HG02943 (cell line): ENCODE data around the gene ZNF470.
A peak's percentile ranks its signal among the peaks of the same experiment; 100 is the strongest.

ENCODE experiments used
- ATAC-seq: cut with Tn5 transposase; IDR thresholded peaks from one replicate; pipeline ENCODE4 v1.9.1; 2021; ENCODE audit warnings: mild to moderate bottlenecking, low read depth, moderate library complexity; ENCODE audit not compliant: unreplicated experiment

The ZNF470 gene

GRCh38 chr19:56567274-56568120 lies at the start of gene ZNF470:
TSS of gene ZNF470 (plus strand) at chr19:56567468. CDS start at chr19:56570312, 2,844 bp downstream.
- peak; percentile 97 for ATAC-seq

- ATAC-seq, result no peak
Observed at GRCh38 chr19:56525214-56525860, 41.9 kb upstream of the ZNF470 start.

GRCh38 chr19:56537442-56537841 lies 29.8 kb upstream of the ZNF470 start:
- ATAC-seq, result no peak

- ATAC-seq, result no peak
Observed at GRCh38 chr19:56538254-56538760, 29.0 kb upstream of the ZNF470 start.

GRCh38 chr19:56538761-56539263 lies 28.5 kb upstream of the ZNF470 start, which contains the start of gene ZFP28:
TSS of gene ZFP28 (plus strand) at chr19:56538948. CDS start at chr19:56539019, 71 bp downstream.
- ATAC-seq, result no peak

GRCh38 chr19:56543776-56544175 lies 23.5 kb upstream of the ZNF470 start:
- no peak for ATAC-seq

GRCh38 chr19:56547535-56547934 lies 19.7 kb upstream of the ZNF470 start:
- no peak for ATAC-seq

- no peak for ATAC-seq
Observed at GRCh38 chr19:56554272-56554869, 12.9 kb upstream of the ZNF470 start.

GRCh38 chr19:56562766-56563165 lies 4.5 kb upstream of the ZNF470 start:
- no peak for ATAC-seq

- peak; percentile 20 for ATAC-seq
Observed at GRCh38 chr19:56566904-56567273, 379 bp upstream of the ZNF470 start.

GRCh38 chr19:56572589-56572988 lies 5.3 kb downstream of the ZNF470 start:
- ATAC-seq, result no peak

GRCh38 chr19:56573914-56574313 lies 6.6 kb downstream of the ZNF470 start:
- ATAC-seq, result no peak

GRCh38 chr19:56577719-56578602 lies 10.7 kb downstream of the ZNF470 start:
- ATAC-seq, result no peak

- ATAC-seq, result no peak
Observed at GRCh38 chr19:56594446-56594782, 27.1 kb downstream of the ZNF470 start.

GRCh38 chr19:56594783-56595547 lies 27.7 kb downstream of the ZNF470 start, which contains the start of gene ZNF71:
TSS of gene ZNF71 (plus strand) at chr19:56595302. CDS start at chr19:56601559, 6,257 bp downstream.
- peak; percentile 81 for ATAC-seq

GRCh38 chr19:56595548-56595899 lies 28.3 kb downstream of the ZNF470 start:
- peak; percentile 34 for ATAC-seq

GRCh38 chr19:56596676-56597075 lies 29.4 kb downstream of the ZNF470 start:
- ATAC-seq, result no peak

- ATAC-seq, result no peak
Observed at GRCh38 chr19:56597696-56598095, 30.4 kb downstream of the ZNF470 start.

GRCh38 chr19:56601375-56601774 lies 34.1 kb downstream of the ZNF470 start:
- ATAC-seq, result no peak
